Rectal smooth muscle tissue (tissue), 1 donor: ENCODE results near the gene BLOC1S5.
"Not testable (repeated sequence)": the region's sequence is repeated elsewhere in the genome, so short reads cannot be mapped to it uniquely, and the experiment has no call there.

ENCODE experiments used
- H3K27ac ChIP-seq: one replicate; pipeline ENCODE4 v1.7.0; 2013; ENCODE audit warnings: low read depth, low read length, inconsistent platforms
- H3K27me3 ChIP-seq: one replicate; pipeline ENCODE4 v1.7.0; 2013; ENCODE audit warnings: low read length; ENCODE audit not compliant: control insufficient read depth, insufficient read depth
- H3K36me3 ChIP-seq: one replicate; pipeline ENCODE4 v1.7.0; 2013; ENCODE audit warnings: low read length; ENCODE audit not compliant: control insufficient read depth, insufficient read depth
- H3K4me1 ChIP-seq: one replicate; pipeline ENCODE4 v1.7.0; 2013; ENCODE audit warnings: low read length; ENCODE audit not compliant: control insufficient read depth, insufficient read depth
- H3K4me3 ChIP-seq: one replicate; pipeline ENCODE4 v1.7.0; 2013; ENCODE audit warnings: low read length
- H3K9ac ChIP-seq: one replicate; pipeline ENCODE4 v1.7.0; 2013; ENCODE audit warnings: low read length

Gene BLOC1S5

DNA sequence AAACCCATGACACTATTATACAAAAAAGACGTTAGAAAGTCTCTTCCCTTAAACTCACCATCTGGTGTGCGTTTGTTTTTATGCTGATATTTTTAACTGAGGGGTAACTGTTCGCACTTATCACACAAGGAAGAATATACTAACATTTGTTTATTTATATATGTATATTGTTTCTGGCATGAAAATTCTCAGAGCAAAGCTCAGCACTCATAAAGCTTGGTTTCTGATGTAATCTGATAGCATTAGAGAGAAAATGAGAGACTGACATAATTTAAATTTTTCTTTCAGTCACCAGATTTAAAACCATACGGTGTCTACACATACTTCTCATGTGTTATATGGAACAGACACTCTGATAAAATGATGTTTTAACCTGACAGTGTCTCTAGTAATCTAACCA, 6.9 kb downstream of the BLOC1S5 start:
- Histone ChIP-seq H3K36me3 (peaks cover 4% of the 10 kb centered on the region), H3K27ac (no peak overlapping the region), H3K4me1 (no peaks in the 10 kb centered on the region), H3K4me3 (no peak overlapping the region), H3K27me3 (no peaks in the 10 kb centered on the region), H3K9ac (no peak overlapping the region)

DNA sequence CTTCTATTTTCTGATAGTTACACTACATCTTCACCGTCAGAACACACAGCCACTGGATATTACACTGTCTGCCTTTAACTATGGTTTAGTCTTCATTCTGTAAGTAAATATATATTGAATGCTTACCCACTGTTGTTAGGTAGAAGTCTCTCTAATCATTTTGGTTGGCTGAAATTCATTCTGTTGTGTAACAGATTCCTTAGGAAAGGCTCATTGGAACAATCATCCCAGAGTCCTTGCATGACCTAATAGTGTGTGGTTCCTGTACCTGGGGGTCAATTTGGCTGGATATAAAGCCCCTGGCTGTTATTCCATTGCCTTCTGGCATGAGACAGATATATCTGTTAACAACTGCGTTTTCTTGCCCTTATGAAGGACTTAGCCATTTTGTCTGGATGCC, 9.9 kb downstream of the BLOC1S5 start:
- H3K4me3 ChIP-seq, result no peak overlapping the region
- H3K4me1 ChIP-seq, result no peaks in the 10 kb centered on the region
- peaks cover 2% of the 10 kb centered on the region for H3K36me3 ChIP-seq
- no peaks in the 10 kb centered on the region for H3K27me3 ChIP-seq
- no peak overlapping the region for H3K27ac ChIP-seq
- H3K9ac ChIP-seq, result no peak overlapping the region

DNA sequence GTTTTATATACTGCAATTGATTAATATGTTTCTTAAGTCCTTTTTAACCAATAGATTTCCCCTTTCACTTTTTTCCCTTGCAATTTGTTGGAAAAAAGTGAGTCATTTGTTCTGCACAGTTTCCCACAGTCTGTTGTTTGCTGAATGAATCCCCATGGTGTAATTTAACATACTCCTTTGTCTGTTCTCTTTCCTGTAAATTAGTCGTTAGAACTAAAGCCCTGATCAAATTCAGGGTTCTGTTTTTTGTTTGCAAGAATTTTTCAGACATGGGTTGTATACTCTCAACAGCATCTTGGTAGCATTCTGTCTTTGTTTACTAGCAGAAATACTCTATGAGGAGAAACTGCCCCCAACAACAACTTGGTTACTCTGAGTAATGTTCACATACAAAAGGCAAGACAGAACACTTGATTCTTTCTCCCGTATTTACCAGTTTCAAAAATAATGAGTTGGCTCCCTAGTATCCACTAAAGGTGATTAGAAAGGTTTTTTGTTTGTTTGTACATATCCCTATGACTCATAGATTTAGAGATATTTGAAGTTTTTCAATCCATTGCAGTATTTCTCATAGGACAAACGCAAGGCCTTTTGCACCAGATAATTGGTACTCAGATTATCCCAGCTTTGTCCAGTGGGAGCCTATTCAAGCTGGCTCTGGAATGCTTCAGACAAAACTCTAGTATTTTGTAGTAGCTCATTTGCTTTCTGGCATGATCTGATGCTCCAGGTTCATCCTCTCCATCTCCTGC, 16.5 kb downstream of the BLOC1S5 start:
- H3K27me3 ChIP-seq, result no peaks in the 10 kb centered on the region
- H3K27ac ChIP-seq, result no peak overlapping the region
- H3K36me3 ChIP-seq, result no peaks in the 10 kb centered on the region

DNA sequence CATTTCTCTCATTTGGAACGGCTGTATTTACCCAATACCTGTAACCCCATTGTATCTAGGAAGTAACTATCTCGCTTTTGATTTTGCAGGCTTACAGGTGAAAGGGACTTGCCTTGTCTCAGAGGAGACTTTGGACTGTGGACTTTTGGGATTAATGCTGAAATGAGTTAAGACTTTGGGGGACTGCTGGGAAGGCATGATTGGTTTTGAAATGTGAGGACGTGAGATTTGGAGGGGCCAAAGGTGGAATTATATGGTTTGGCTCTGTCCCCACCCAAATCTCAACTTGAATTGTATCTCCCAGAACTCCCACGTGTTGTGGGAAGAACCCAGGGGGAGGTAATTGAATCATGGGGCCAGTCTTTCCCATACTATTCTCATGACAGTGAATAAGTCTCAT, 18.4 kb downstream of the BLOC1S5 start:
- not testable (repeated sequence) for H3K4me3 ChIP-seq, H3K4me1 ChIP-seq, H3K27ac ChIP-seq, H3K9ac ChIP-seq, H3K27me3 ChIP-seq, H3K36me3 ChIP-seq

More for the DNA sequence above, 16.5 kb downstream of the BLOC1S5 start:
- Histone ChIP-seq H3K4me1 (no peaks in the 10 kb centered on the region), H3K9ac (no peak overlapping the region), H3K4me3 (no peak overlapping the region)

DNA sequence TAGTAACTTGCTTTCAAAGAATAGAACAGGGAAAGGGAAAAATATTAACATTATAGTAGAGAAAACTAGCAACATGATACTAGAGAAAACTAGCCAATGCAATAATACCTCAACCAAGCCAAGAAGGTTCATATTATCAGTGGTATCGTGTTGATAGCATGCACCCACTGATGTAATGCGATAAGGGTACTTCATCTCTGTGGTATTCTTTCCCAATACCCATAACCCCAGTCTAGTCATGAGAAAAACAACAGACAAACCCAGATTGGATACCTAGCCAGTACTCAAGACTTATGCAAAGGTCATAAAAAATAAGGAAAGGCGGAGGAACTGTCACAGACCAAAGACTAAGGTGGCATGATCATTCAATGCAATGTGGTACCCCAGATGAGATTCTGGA, 21.0 kb downstream of the BLOC1S5 start:
- H3K27ac ChIP-seq, result no peak overlapping the region
- H3K27me3 ChIP-seq, result no peaks in the 10 kb centered on the region
- no peak overlapping the region for H3K9ac ChIP-seq
- H3K4me1 ChIP-seq, result no peaks in the 10 kb centered on the region
- no peak overlapping the region for H3K4me3 ChIP-seq
- no peaks in the 10 kb centered on the region for H3K36me3 ChIP-seq

DNA sequence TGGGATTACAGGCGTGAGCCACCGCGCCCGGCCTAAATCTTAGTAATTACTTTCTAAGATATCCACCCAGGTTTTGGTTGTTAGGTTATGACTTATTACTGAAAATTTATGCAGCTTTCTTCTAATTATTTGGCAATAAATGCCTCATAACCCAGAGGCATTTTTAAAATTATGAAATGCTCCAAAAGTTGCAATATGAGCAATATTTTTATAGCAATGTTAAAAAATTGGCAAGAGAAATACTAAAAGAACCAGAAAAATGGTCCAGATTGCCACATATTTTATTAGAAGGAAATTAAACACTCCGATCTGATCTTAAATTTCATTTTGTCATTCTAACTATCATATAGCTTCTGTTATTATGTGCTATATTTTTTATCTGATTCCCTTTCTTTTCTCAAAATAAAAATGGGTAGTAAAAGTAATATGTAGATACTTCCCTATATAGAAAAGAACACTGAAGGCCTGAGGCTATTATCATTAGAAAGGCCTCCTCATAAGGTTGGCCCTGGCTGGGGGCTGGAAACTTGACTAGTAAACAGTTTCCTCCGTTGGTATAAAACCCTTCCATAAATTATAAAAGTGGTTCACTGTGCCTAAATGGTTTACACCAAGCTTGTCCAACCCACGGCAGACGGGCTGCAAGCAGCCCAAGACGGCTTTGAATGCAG, 22.1 kb downstream of the BLOC1S5 start:
- Histone ChIP-seq H3K27me3 (no peaks in the 10 kb centered on the region), H3K4me1 (no peaks in the 10 kb centered on the region), H3K4me3 (no peak overlapping the region), H3K9ac (no peak overlapping the region), H3K27ac (no peak overlapping the region), H3K36me3 (no peaks in the 10 kb centered on the region)

DNA sequence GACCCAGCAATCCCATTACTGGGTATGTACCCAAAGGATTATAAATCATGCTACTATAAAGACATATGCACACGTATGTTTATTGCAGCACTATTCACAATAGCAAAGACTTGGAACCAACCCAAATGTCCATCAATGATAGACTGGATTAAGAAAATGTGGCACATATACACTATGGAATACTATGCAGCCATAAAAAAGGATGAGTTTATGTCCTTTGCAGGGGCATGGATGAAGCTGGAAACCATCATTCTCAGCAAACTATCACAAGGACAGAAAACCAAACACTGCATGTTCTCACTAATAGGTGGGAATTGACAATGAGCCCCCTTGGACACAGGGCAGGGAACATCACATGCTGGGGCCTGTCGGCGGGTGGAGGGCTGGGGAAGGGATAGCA, 30.1 kb downstream of the BLOC1S5 start:
- H3K36me3 ChIP-seq, H3K4me1 ChIP-seq, H3K27me3 ChIP-seq, H3K4me3 ChIP-seq, H3K27ac ChIP-seq, H3K9ac ChIP-seq: not testable (repeated sequence)

DNA sequence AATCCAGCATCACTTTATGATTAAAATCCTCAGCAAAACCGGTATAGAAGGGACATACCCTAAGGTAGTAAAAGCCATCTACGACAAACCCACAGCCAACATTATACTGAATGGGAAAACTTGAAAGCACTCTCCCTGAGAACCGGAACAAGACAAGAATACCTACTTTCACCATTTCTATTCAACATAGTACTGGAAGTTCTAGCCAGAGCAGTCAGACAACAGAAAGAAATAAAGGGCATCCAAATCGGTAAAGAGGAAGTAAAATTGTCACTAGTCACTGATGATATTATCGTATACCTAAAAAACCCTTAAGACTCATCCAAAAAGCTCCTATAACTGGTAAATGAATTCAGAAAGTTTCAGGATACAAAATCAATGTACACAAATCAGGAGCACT, 33.3 kb downstream of the BLOC1S5 start:
- Histone ChIP-seq H3K36me3 (no peaks in the 10 kb centered on the region), H3K4me1 (no peaks in the 10 kb centered on the region), H3K9ac (no peak overlapping the region), H3K27me3 (no peaks in the 10 kb centered on the region), H3K27ac (no peak overlapping the region), H3K4me3 (no peak overlapping the region)

DNA sequence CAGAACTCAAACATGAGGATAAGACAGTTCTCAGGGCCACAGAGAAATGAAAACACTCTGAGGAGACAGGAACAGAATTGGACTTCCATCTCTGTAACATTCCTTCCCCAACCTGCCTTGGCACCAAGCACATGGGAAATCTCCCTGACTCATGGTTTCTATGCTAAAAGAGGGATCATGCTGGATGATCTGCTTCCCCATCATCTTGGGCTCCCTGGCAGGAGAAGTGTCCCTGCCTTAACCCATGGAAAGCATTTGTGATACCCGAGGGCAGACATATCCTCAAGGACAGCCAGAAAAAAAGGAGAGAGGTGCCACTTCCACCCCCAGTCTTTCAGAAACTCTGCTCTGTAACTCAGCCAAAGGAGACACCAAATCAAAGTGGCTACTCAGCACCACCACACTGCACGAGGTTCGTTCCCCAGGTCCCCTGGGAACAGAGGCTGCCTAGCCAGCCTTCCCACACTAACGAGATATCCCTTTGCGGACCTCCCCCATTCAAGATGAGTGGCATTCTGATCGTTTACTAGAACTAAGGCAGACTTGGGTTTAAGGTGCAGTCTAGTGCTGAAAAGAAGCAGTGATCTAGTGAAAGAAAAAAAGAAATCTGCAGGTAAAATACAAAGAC, 34.8 kb downstream of the BLOC1S5 start:
- Histone ChIP-seq H3K4me3 (no peak overlapping the region), H3K36me3 (no peaks in the 10 kb centered on the region), H3K27ac (no peak overlapping the region), H3K4me1 (no peaks in the 10 kb centered on the region), H3K27me3 (no peaks in the 10 kb centered on the region), H3K9ac (no peak overlapping the region)

DNA sequence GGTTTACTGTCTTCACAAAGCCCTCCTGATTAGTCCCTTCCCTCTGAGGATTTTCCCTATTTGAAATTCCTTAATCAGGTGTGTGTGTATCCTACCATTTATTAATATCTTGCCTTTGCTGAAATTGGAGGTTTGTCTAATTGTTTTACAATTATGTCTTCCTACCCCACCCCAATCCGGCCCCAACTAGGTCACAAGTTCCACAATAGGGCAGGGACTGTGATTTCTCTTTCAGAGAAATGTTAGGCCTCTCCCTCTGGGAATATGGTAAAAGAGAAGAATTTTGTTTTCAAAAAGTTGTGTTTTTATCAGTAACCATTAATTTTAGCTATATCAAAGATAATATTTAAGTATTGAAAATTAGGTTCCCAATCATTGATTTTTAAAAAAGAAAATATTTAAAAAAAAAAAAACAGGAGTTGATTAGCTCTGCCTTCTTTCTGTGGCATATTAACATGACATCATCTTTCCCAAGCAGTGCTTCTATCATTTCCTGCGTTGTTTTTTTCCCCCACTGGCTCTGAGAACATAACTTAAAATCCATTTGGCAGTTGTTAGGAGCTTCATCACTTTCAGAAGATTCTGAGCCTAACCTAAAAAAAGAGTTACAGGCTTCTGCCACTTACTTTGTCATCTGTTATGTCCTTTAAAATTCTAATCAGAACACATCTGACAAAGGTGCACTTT, 36.1 kb downstream of the BLOC1S5 start:
- Histone ChIP-seq H3K27ac (no peak overlapping the region), H3K4me1 (no peaks in the 10 kb centered on the region)

DNA sequence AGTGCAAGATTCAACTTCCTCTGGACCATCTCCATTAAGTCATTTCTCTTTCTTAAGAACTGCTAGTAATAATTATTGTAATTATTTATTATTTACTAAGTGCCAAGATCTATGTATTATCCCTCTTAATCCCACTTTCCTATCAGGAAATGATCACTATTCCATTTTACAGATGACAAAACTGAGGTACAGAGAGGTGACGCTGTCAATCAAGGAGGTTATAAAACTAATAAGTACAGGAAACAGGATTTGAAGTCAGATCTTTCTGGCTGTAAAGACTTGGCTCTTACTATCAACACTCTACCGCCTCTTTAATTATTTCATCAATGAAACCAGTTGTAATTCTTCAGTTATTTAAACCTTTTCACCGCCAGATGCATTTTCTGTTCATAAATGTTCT, 37.4 kb downstream of the BLOC1S5 start:
- Histone ChIP-seq H3K9ac (no peak overlapping the region), H3K36me3 (no peaks in the 10 kb centered on the region), H3K4me1 (no peaks in the 10 kb centered on the region), H3K27ac (no peak overlapping the region), H3K27me3 (no peaks in the 10 kb centered on the region), H3K4me3 (no peak overlapping the region)

More for the DNA sequence above, 36.1 kb downstream of the BLOC1S5 start:
- H3K36me3 ChIP-seq, result no peaks in the 10 kb centered on the region
- H3K27me3 ChIP-seq, result no peaks in the 10 kb centered on the region
- no peak overlapping the region for H3K9ac ChIP-seq
- H3K4me3 ChIP-seq, result no peak overlapping the region

DNA sequence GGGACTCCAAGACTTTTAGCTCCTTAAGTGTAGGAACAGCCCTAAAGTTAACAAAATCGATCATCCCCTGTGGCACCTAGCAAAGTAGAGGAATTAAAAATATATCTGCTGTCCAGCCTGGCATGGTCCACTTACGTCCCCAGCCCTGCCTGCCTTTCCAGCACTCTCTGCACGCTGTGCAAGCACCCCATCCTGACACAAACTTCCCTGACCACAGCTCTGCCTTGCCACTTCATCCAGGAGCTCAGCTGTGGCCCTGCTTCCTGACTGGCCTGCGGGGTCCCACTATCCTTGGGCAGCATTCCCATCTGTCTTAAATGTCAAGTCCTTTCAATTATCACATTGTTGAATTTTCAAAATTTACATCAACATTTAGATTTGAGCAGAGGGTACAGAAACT, 39.0 kb downstream of the BLOC1S5 start:
- H3K27ac ChIP-seq, result no peak overlapping the region
- H3K4me3 ChIP-seq, result no peak overlapping the region
- no peak overlapping the region for H3K9ac ChIP-seq

More for the DNA sequence above, 39.0 kb downstream of the BLOC1S5 start:
- H3K27me3 ChIP-seq, result no peaks in the 10 kb centered on the region
- H3K4me1 ChIP-seq, result no peaks in the 10 kb centered on the region
- H3K36me3 ChIP-seq, result no peaks in the 10 kb centered on the region
